A673 (cell line): ENCODE measurements around the gene CDT1. TPM values are rescaled to one million over a fixed set of nuclear protein-coding genes. Genes with fewer than 3 reads are reported as not detected.

ENCODE experiments used
- BruUV-seq: library from RNA; stranded (reverse); fragments of 400-500 nt; replicated peaks from 2 replicates; lab custom pipeline; 2021; lab: Mats Ljungman, UMichigan
- CTCF ChIA-PET: fragments of 300-600 bp; sonication (Branson Sonifier 250); formaldehyde crosslinking; loops from one replicate; lab custom pipeline; 2022; ENCODE audit warnings: antibody characterized with exemption; lab: Charles Lee
- POLR2A ChIA-PET: fragments of 300-600 bp; sonication (Branson Sonifier 250); formaldehyde crosslinking; loops from one replicate; lab custom pipeline; 2022; ENCODE audit warnings: antibody characterized with exemption; ENCODE audit not compliant: low non-redundant PET; lab: Charles Lee
- DNase-seq: peaks from one replicate; pipeline ENCODE4 v3.0.0-alpha.2; 2015; ENCODE audit warnings: low spot score
- H3K27ac ChIP-seq: fragments of 200-600 bp; sonication (generic); 2 replicates; pipeline ENCODE4 v1.5.1; 2016; ENCODE audit warnings: mixed run types, low read depth, mild to moderate bottlenecking, mixed read lengths, antibody characterized with exemption, low read length; ENCODE audit not compliant: poor library complexity, severe bottlenecking
- H3K27me3 ChIP-seq: fragments of 200-600 bp; sonication (generic); replicated peaks from 2 replicates; pipeline ENCODE4 v1.6.1; 2017; ENCODE audit warnings: mixed run types, low read depth, mild to moderate bottlenecking, mixed read lengths, antibody characterized with exemption, low read length; ENCODE audit not compliant: insufficient read depth, poor library complexity
- H3K36me3 ChIP-seq: fragments of 200-600 bp; sonication (generic); 2 replicates; pipeline ENCODE4 v1.6.1; 2016; ENCODE audit warnings: mixed run types, mild to moderate bottlenecking, mixed read lengths, antibody characterized with exemption, low read length; ENCODE audit not compliant: insufficient read depth, poor library complexity, severe bottlenecking
- H3K4me1 ChIP-seq: fragments of 200-600 bp; sonication (generic); 2 replicates; pipeline ENCODE4 v1.6.1; 2017; ENCODE audit warnings: mixed run types, mild to moderate bottlenecking, mixed read lengths, antibody characterized with exemption, low read length; ENCODE audit not compliant: insufficient read depth, poor library complexity, severe bottlenecking
- H3K4me3 ChIP-seq: fragments of 200-600 bp; sonication (generic); 2 replicates; pipeline ENCODE4 v1.5.1; 2016; ENCODE audit warnings: low read depth, mixed run types, mild to moderate bottlenecking, mixed read lengths, low read length; ENCODE audit not compliant: poor library complexity, severe bottlenecking
- H3K9me3 ChIP-seq: fragments of 200-600 bp; sonication (generic); 2 replicates; pipeline ENCODE4 v1.6.1; 2016; ENCODE audit warnings: mixed run types, low read depth, mild to moderate bottlenecking, mixed read lengths, antibody characterized with exemption, low read length; ENCODE audit not compliant: poor library complexity, severe bottlenecking
- EZH2 ChIP-seq: fragments of 200-600 bp; sonication (generic); IDR thresholded peaks from 2 replicates; pipeline ENCODE4 v1.6.1; 2017; ENCODE audit warnings: borderline replicate concordance, low read depth, mild to moderate bottlenecking, mixed read lengths, antibody characterized with exemption, low read length; ENCODE audit not compliant: poor library complexity, severe bottlenecking
- intact Hi-C: fragments of 100-400 bp; cut with micrococcal nuclease; formaldehyde crosslinking; loops from one replicate; pipeline ENCODE4 v1.10.0; 2022; ENCODE audit not compliant: unreplicated experiment
- total RNA-seq: library from RNA; stranded (reverse); gene quantifications from 2 replicates; pipeline ENCODE4 v1.2.3, GENCODE V29; 2021
- TF ChIP-seq, protein P1 (sequence below): fragments of 300-800, 200-600 bp; sonication (generic); conservative IDR thresholded peaks from 2 replicates; pipeline ENCODE4 v1.5.1; 2017; ENCODE audit warnings: low read depth, mild to moderate bottlenecking, antibody characterized with exemption, low read length, moderate library complexity, mixed read lengths

CDT1 gene
- total RNA-seq, 1 experiment from 2014 or later = 103 TPM

DNA sequence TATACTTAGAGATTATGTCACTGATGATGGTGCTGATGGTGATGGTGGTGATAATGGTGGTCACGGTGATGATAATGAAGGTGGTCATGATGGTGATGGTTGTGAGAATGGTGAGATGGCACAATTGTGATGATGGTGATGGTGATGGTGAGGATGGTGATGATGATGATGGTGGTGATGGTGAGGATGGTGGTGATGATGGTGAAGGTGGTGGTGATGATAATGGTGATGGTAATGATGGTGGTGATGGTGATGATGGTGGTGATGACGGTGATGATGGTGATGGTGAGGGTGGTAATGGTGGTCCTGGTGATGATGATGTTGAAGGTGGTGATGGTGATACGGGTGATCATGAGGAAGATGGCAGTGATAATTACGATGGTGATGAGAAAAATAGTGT lies 5.5 kb upstream of the CDT1 start:
- POLR2A ChIA-PET = no interaction called here
- no peak for DNase-seq
- no peaks in the 10 kb centered on the region for H3K36me3 ChIP-seq
- TF ChIP-seq EZH2 = no peak
- TF ChIP-seq, protein P1, sequence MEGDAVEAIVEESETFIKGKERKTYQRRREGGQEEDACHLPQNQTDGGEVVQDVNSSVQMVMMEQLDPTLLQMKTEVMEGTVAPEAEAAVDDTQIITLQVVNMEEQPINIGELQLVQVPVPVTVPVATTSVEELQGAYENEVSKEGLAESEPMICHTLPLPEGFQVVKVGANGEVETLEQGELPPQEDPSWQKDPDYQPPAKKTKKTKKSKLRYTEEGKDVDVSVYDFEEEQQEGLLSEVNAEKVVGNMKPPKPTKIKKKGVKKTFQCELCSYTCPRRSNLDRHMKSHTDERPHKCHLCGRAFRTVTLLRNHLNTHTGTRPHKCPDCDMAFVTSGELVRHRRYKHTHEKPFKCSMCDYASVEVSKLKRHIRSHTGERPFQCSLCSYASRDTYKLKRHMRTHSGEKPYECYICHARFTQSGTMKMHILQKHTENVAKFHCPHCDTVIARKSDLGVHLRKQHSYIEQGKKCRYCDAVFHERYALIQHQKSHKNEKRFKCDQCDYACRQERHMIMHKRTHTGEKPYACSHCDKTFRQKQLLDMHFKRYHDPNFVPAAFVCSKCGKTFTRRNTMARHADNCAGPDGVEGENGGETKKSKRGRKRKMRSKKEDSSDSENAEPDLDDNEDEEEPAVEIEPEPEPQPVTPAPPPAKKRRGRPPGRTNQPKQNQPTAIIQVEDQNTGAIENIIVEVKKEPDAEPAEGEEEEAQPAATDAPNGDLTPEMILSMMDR = no peak
- no peak overlapping the region for H3K4me3 ChIP-seq
- CTCF ChIA-PET = no interaction called here
- BruUV-seq = no TSS peak
- intact Hi-C loops = no loop called here
- H3K4me1 ChIP-seq = peaks cover 5% of the 10 kb centered on the region
- H3K27ac ChIP-seq = no peak overlapping the region
- H3K9me3 ChIP-seq = no peaks in the 10 kb centered on the region
- no peaks in the 10 kb centered on the region for H3K27me3 ChIP-seq

DNA sequence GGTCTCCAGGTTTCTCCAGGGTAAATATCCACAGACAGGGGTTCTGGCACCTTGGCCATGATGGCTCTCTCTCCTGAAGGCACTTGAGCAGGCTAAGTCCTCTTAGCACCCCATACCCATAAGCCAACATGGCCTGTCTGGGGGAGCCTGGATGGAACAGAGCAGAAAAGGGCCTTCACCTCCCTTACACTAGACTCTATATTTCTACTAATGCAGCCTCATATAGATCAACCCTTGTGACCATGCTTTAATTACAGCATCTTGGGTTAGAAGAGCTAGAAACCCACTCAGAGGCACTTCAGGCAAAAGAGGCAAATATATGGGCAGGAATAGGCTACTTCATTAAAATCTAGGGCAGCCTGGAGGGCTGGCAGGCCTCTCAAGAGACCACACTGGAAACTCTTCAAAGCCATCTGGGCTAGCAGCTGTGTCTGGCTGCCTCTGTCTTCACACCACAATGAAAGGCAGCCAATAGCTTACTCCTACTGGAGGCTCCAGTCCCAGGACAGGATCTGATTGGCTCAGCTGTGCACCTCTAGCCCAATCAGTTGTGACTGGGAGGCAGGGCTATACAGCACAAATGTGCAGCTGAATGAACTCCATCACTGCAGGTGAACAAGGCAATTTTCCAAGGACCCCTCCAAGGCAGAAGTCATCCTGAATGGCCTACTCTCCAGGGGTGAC lies 4.7 kb upstream of the CDT1 start:
- intact Hi-C loops = no loop called here
- Histone ChIP-seq H3K4me1 (no peaks in the 10 kb centered on the region), H3K9me3 (no peaks in the 10 kb centered on the region), H3K36me3 (no peaks in the 10 kb centered on the region), H3K27me3 (no peaks in the 10 kb centered on the region), H3K27ac (no peak overlapping the region), H3K4me3 (no peak overlapping the region)
- POLR2A ChIA-PET = no interaction called here
- DNase-seq = no peak
- CTCF ChIA-PET = no interaction called here
- BruUV-seq = no TSS peak
- no peak for TF ChIP-seq EZH2
- TF ChIP-seq, protein P1 = no peak

- ChIA-PET POLR2A (no interaction called here), CTCF (interaction anchor here (0.9 kb wide), 1 partner anchor 15 kb away, joined by 3 read pairs; the partner anchor contains the start of gene PIEZO1)
- no peak overlapping the region for H3K27ac ChIP-seq
- H3K9me3 ChIP-seq = no peaks in the 10 kb centered on the region
- intact Hi-C loops = no loop called here
- DNase-seq = no peak
- no peak overlapping the region for H3K4me3 ChIP-seq
- no peaks in the 10 kb centered on the region for H3K4me1 ChIP-seq
- BruUV-seq = no TSS peak
- TF ChIP-seq, protein P1 = no peak
- no peak for TF ChIP-seq EZH2
- peaks cover 4% of the 10 kb centered on the region for H3K36me3 ChIP-seq
- no peaks in the 10 kb centered on the region for H3K27me3 ChIP-seq
These were observed 3.9 kb upstream of the CDT1 start for GRCh38 chr16:88799569-88800276.
